HEK293T (cell line): Measurements from ENCODE around the gene SLC6A13.
A peak's percentile ranks its signal among the peaks of the same experiment; 100 is the strongest.

Source experiments
- CTCF ChIA-PET: fragments of 350-600 bp; formaldehyde crosslinking; extraction: SDS; loops from one replicate; lab custom pipeline; 2021; ENCODE audit warnings: antibody characterized with exemption, inconsistent platforms; lab: Yijun Ruan, JAX
- POLR2A ChIA-PET: fragments of 350-600 bp; formaldehyde crosslinking; extraction: SDS; loops from one replicate; lab custom pipeline; 2020; ENCODE audit warnings: antibody characterized with exemption, inconsistent platforms; lab: Yijun Ruan, JAX
- DNase-seq: peaks from one replicate; pipeline ENCODE4 v3.0.0; 2012; ENCODE audit warnings: mixed read lengths; ENCODE audit errors: extremely low spot score
- ARNT ChIP-seq: fragments of 450-650 bp; IDR thresholded peaks from 2 replicates; pipeline ENCODE4 v1.6.1; 2017; ENCODE audit warnings: mild to moderate bottlenecking
- BHLHE40 ChIP-seq: fragments of 450-650 bp; IDR thresholded peaks from 2 replicates; pipeline ENCODE4 v1.6.1; 2016; ENCODE audit warnings: mild to moderate bottlenecking, moderate library complexity, borderline replicate concordance
- CTBP1 ChIP-seq: fragments of 450-650 bp; IDR thresholded peaks from 2 replicates; pipeline ENCODE4 v1.6.1; 2016; ENCODE audit warnings: borderline replicate concordance
- ELF4 ChIP-seq: fragments of 450-650 bp; IDR thresholded peaks from 2 replicates; pipeline ENCODE4 v1.6.1; 2017; ENCODE audit warnings: antibody characterized with exemption
- FOXA1 ChIP-seq: fragments of 450-650 bp; IDR thresholded peaks from 2 replicates; pipeline ENCODE4 v1.6.1; 2016; ENCODE audit warnings: mild to moderate bottlenecking
- FOXK2 ChIP-seq: fragments of 450-650 bp; IDR thresholded peaks from 2 replicates; pipeline ENCODE4 v1.6.1; 2016; ENCODE audit warnings: mild to moderate bottlenecking
- FOXM1 ChIP-seq: fragments of 450-650 bp; IDR thresholded peaks from 2 replicates; pipeline ENCODE4 v1.6.1; 2017; ENCODE audit warnings: mild to moderate bottlenecking, borderline replicate concordance
- HDGF ChIP-seq: fragments of 450-650 bp; IDR thresholded peaks from 2 replicates; pipeline ENCODE4 v1.6.1; 2017; ENCODE audit warnings: antibody characterized with exemption, borderline replicate concordance
- L3MBTL2 ChIP-seq: fragments of 450-650 bp; conservative IDR thresholded peaks from 2 replicates; pipeline ENCODE4 v1.6.1; 2016; ENCODE audit warnings: mild to moderate bottlenecking
- LEF1 ChIP-seq: fragments of 450-650 bp; IDR thresholded peaks from 2 replicates; pipeline ENCODE4 v1.6.1; 2017; ENCODE audit warnings: mild to moderate bottlenecking, borderline replicate concordance
- NFRKB ChIP-seq: fragments of 450-650 bp; IDR thresholded peaks from 2 replicates; pipeline ENCODE4 v1.6.1; 2016; ENCODE audit warnings: mild to moderate bottlenecking, moderate library complexity
- SP1 ChIP-seq: fragments of 450-650 bp; IDR thresholded peaks from 2 replicates; pipeline ENCODE4 v1.6.1; 2017
- SUZ12 ChIP-seq: fragments of 450-650 bp; IDR thresholded peaks from 2 replicates; pipeline ENCODE4 v1.6.1; 2016; ENCODE audit warnings: mild to moderate bottlenecking
- TARDBP ChIP-seq: fragments of 450-650 bp; IDR thresholded peaks from 2 replicates; pipeline ENCODE4 v1.6.1; 2016
- ZNF384 ChIP-seq: fragments of 450-650 bp; IDR thresholded peaks from 2 replicates; pipeline ENCODE4 v1.6.1; 2016
- TF ChIP-seq, protein P1 (sequence below): fragments of 450-650 bp; IDR thresholded peaks from 2 replicates; pipeline ENCODE4 v1.6.1; 2016

SLC6A13 gene

GRCh38 chr12:293199-293598, 30.6 kb upstream of the SLC6A13 start:
- no peak for TF ChIP-seq BHLHE40
- TF ChIP-seq, protein P1, sequence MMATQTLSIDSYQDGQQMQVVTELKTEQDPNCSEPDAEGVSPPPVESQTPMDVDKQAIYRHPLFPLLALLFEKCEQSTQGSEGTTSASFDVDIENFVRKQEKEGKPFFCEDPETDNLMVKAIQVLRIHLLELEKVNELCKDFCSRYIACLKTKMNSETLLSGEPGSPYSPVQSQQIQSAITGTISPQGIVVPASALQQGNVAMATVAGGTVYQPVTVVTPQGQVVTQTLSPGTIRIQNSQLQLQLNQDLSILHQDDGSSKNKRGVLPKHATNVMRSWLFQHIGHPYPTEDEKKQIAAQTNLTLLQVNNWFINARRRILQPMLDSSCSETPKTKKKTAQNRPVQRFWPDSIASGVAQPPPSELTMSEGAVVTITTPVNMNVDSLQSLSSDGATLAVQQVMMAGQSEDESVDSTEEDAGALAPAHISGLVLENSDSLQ: peak; percentile 42; the same call in 1 of the 2 replicates
- ChIA-PET POLR2A (no interaction called here), CTCF (no interaction called here)
- no peak for DNase-seq

- TF ChIP-seq FOXA1 (no peak), FOXM1 (no peak), CTBP1 (no peak), ARNT (no peak), HDGF (no peak), BHLHE40 (no peak), SP1 (no peak), FOXK2 (no peak), ZNF384 (no peak), L3MBTL2 (no peak), ELF4 (no peak), SUZ12 (no peak), NFRKB (no peak), LEF1 (no peak), TARDBP (no peak)
- TF ChIP-seq, protein P1: no peak
- POLR2A ChIA-PET: no interaction called here
- CTCF ChIA-PET: no interaction called here
- DNase-seq: no peak
These were observed 29.6 kb upstream of the SLC6A13 start for GRCh38 chr12:292186-292585.

DNA sequence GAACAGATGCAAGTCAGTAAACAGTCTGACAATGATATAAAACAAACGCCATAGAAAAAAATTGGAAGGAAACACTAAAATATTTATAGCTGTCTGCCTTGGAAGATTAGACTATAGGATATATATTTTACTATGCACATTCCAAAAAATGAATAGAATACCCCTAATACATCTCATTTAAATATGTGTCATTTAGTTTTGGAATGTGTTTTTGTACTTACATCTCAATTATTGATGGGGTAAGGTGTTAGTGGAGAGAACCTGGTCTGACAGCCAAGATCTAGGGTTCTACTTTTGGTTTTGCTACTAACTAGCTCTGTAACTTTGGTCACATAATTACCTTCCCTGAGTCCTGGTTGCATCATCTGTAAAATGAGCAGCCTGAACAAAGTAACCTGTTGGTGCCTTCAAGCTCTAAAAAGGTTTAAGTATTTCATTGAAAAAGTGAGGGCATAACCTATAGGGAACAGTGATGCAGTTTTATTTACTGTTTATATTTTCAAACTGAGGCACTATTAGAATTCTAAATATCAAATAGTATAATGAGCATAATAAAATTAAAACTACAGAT, 28.6 kb upstream of the SLC6A13 start:
- DNase-seq: no peak
- TF ChIP-seq TARDBP (no peak), CTBP1 (no peak), HDGF (no peak), SUZ12 (no peak), NFRKB (no peak), ELF4 (no peak), SP1 (no peak), FOXA1 (no peak), LEF1 (no peak), BHLHE40 (no peak)
- CTCF ChIA-PET: no interaction called here
- POLR2A ChIA-PET: no interaction called here

- TF ChIP-seq CTBP1 (no peak), SP1 (no peak), L3MBTL2 (no peak), HDGF (no peak), NFRKB (no peak), TARDBP (no peak), BHLHE40 (no peak), FOXK2 (no peak), SUZ12 (no peak), LEF1 (no peak), ELF4 (no peak), ZNF384 (no peak), ARNT (no peak), FOXA1 (no peak), FOXM1 (no peak)
- TF ChIP-seq, protein P1: no peak
- POLR2A ChIA-PET: interaction anchor here (1.0 kb wide), 1 partner anchor 13 kb away, joined by 3 read pairs; no protein-coding TSS in a partner anchor
- CTCF ChIA-PET: no interaction called here
- no peak for DNase-seq
These were observed 26.1 kb upstream of the SLC6A13 start for GRCh38 chr12:288687-289086.

- no peak for TF ChIP-seq NFRKB
- TF ChIP-seq, protein P1: no peak
- TF ChIP-seq BHLHE40: no peak
- no peak for TF ChIP-seq ZNF384
- no peak for TF ChIP-seq LEF1
- CTCF ChIA-PET: no interaction called here
- DNase-seq: no peak
- POLR2A ChIA-PET: no interaction called here
These were observed 24.1 kb upstream of the SLC6A13 start for GRCh38 chr12:286531-287300.

GRCh38 chr12:278046-278445, 15.4 kb upstream of the SLC6A13 start:
- ChIA-PET POLR2A (no interaction called here), CTCF (no interaction called here)
- TF ChIP-seq FOXK2: no peak
- no peak for TF ChIP-seq CTBP1
- TF ChIP-seq BHLHE40: no peak
- DNase-seq: no peak
